Sigmoid colon (tissue), 7 donors: ENCODE measurements around the gene LAMB2. TPM values are rescaled to one million over a fixed set of nuclear protein-coding genes. Genes with fewer than 3 reads are reported as not detected.

Experiments used
- DNase-seq: peaks from one replicate; pipeline ENCODE4 v3.0.0-alpha.2; 2019
- H3K27ac ChIP-seq, 4 donors: fragments of 200-600 bp; sonication (generic); one replicate each; pipeline ENCODE4 v1.5.1; 2016 to 2019; ENCODE audit warnings: mild to moderate bottlenecking in 1 of 4
- H3K27me3 ChIP-seq, 3 donors: fragments of 200-600 bp; sonication (generic); one replicate each; pipeline ENCODE4 v1.5.1; 2019; ENCODE audit warnings: mild to moderate bottlenecking in 1 of 3
- H3K36me3 ChIP-seq, 4 donors: fragments of 200-600 bp; sonication (generic); one replicate each; pipeline ENCODE4 v1.5.1; 2016 to 2019
- H3K4me1 ChIP-seq, 4 donors: fragments of 200-600 bp; sonication (generic); one replicate each; pipeline ENCODE4 v1.5.1; 2017 to 2019
- H3K4me3 ChIP-seq, 4 donors: fragments of 200-600 bp; sonication (generic); one replicate each; pipeline ENCODE4 v1.5.1; 2017 to 2019; ENCODE audit warnings: mild to moderate bottlenecking in 2 of 4, moderate library complexity in 1 of 4
- H3K9me3 ChIP-seq, 4 donors: fragments of 200-600 bp in 3 of 4; sonication (generic) in 3 of 4; one replicate each; pipeline versions ENCODE4 v1.5.1 to v1.6.1; 2013 to 2019
- EP300 ChIP-seq, 4 donors: sonication (generic); formaldehyde crosslinking; IDR thresholded peaks; one replicate each; pipeline ENCODE4 v1.6.1; 2017; ENCODE audit warnings: antibody characterized with exemption in 4 of 4
- POLR2A ChIP-seq, 2 donors: fragments of 450-650 bp; IDR thresholded peaks; one replicate each; pipeline ENCODE4 v1.6.1; 2016; ENCODE audit warnings: antibody characterized with exemption in 2 of 2, mild to moderate bottlenecking in 2 of 2, moderate library complexity in 2 of 2
- POLR2AphosphoS5 ChIP-seq, 4 donors: sonication (generic); formaldehyde crosslinking; IDR thresholded peaks; one replicate each; pipeline ENCODE4 v1.6.1; 2017; ENCODE audit warnings: antibody characterized with exemption in 4 of 4
- WGBS, 2 donors: extraction: QIAGEN DNeasy Blood & Tissue Kit; methylation state at CpG; one replicate each; pipeline ENCODE4 v1.1.7; 2013; 5-methylcytosine and 5-hydroxymethylcytosine counted together
- intact Hi-C: fragments of 100-400 bp; cut with DNase I; formaldehyde crosslinking; loops from one replicate; pipeline ENCODE4 v1.15.1; 2023
- polyA plus RNA-seq, 3 donors: library from polyadenylated mRNA; stranded (reverse); fragments of 200-250 nt; gene quantifications; one replicate each; pipeline ENCODE4 v1.2.3, GENCODE V29; 2013
- small RNA-seq, 3 donors: library from RNA; depleted of rRNA; stranded (forward); fragments of <200 nt; gene quantifications; one replicate each; pipeline ENCODE3, GENCODE V24; 2016
- total RNA-seq, 4 donors: library from RNA; depleted of rRNA; stranded (reverse); fragments of >200 nt; gene quantifications; one replicate each; pipeline ENCODE4 v1.1.0, GENCODE V29; 2016
- TF ChIP-seq, protein P1 (sequence below), 4 experiments: fragments of 450-650 bp in 3 of 4; fragments of 200-600 bp in 1 of 4; IDR thresholded peaks; one replicate each; pipeline ENCODE4 v1.5.1; 2016 to 2019; ENCODE audit warnings: antibody characterized with exemption in 4 of 4, mild to moderate bottlenecking in 3 of 4, moderate library complexity in 2 of 4
- donor health status: healthy with polysubstance abuse.
- donor health status: Bipolar disorder and iron deficiency.
- donor health status: healthy.

Gene LAMB2
- total and polyA plus RNA-seq, 7 donors = 10.2 to 612 (median 252) TPM

DNA sequence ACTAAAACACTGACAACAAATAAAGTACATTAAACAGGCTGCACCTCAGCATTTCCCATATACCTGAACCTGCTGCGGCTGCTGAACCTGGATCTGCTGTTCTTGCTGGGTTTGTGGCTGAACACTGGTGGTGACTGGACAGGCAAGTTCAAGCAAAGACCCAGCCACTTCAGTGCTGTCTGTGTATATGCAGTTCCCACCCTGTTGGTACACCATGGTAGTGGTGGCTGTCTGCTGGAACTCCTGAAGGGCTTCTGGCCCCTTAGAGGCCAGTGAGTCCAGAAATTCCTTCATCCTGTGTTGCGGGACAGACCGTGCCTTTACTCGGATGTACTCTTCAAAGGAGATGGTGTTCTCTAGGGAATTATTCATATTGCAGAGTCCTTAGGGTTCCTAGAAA, 56.2 kb downstream of the LAMB2 start:
- WGBS, 2 donors = 95 to 96% methylated on average over 4 of the region's 4 CpGs
- Histone ChIP-seq H3K27ac (no peak overlapping the region), H3K4me3 (no peak overlapping the region), H3K4me1 (no peaks in the 10 kb centered on the region), H3K36me3 (peaks cover 32 to 71% (median 49%) of the 10 kb centered on the region in 4 donors), H3K27me3 (no peaks in the 10 kb centered on the region), H3K9me3 (no peaks in the 10 kb centered on the region)
- TF ChIP-seq EP300 (IDR thresholded peaks at IDR 0.05) (no peak), POLR2A (IDR thresholded peaks at IDR 0.05) (no peak), POLR2AphosphoS5 (IDR thresholded peaks at IDR 0.05) (no peak)
- TF ChIP-seq, protein P1, sequence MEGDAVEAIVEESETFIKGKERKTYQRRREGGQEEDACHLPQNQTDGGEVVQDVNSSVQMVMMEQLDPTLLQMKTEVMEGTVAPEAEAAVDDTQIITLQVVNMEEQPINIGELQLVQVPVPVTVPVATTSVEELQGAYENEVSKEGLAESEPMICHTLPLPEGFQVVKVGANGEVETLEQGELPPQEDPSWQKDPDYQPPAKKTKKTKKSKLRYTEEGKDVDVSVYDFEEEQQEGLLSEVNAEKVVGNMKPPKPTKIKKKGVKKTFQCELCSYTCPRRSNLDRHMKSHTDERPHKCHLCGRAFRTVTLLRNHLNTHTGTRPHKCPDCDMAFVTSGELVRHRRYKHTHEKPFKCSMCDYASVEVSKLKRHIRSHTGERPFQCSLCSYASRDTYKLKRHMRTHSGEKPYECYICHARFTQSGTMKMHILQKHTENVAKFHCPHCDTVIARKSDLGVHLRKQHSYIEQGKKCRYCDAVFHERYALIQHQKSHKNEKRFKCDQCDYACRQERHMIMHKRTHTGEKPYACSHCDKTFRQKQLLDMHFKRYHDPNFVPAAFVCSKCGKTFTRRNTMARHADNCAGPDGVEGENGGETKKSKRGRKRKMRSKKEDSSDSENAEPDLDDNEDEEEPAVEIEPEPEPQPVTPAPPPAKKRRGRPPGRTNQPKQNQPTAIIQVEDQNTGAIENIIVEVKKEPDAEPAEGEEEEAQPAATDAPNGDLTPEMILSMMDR (IDR thresholded peaks at IDR 0.05) = no peak
- no peak for DNase-seq
- intact Hi-C loops = no loop called here

DNA sequence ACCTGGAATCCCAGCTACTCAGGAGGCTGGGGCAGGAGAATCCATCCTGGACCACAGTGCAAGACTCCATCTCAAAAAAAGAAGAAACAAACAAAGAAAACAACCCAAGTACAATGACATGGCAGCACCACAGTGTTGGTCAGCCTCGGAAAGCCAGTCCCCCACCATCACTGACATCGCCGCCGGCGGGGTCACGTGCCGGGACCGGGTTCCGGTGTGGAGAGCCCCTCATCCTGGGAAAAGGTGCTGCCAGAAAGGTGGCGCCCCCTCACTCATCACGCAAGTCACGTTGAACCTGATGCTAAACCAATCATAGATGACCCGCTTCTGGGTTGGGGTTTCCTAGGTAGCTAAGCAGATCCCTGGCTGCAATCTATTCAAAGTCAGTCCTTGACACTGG, 56.7 kb downstream of the LAMB2 start:
- WGBS, 2 donors = 93 to 95% methylated on average over 13 of the region's 13 CpGs
- Histone ChIP-seq H3K4me3 (no peak overlapping the region), H3K27me3 (no peaks in the 10 kb centered on the region), H3K9me3 (no peaks in the 10 kb centered on the region), H3K27ac (no peak overlapping the region), H3K4me1 (no peaks in the 10 kb centered on the region), H3K36me3 (peaks cover 32 to 76% (median 54%) of the 10 kb centered on the region in 4 donors)
- no peak for DNase-seq
- TF ChIP-seq, protein P1 (IDR thresholded peaks at IDR 0.05) = no peak
- TF ChIP-seq POLR2A (IDR thresholded peaks at IDR 0.05) = no peak
- TF ChIP-seq EP300 (IDR thresholded peaks at IDR 0.05) = no peak
- no peak for TF ChIP-seq POLR2AphosphoS5 (IDR thresholded peaks at IDR 0.05)
- intact Hi-C loops = no loop called here

Small RNAs within 50 kb of the gene (small RNA-seq; reads per million reads assigned to genes)
- 0 reads per million in 3 donors for gene RN7SL182P

Other genes with a start within 250 kb of the LAMB2 start
- 10 to 100 TPM; 18.2 to 29.1 (median 20.8) TPM for gene SLC25A20, start 234.2 kb downstream of the LAMB2 start, total RNA-seq
- gene SLC25A20, start 234.2 kb downstream of the LAMB2 start, polyA plus RNA-seq = 10 to 100 TPM; 30.6 to 65.2 (median 39.7) TPM
- gene ARIH2, start 214.2 kb downstream of the LAMB2 start, total RNA-seq = 100 to 1,000 TPM in 3 of 4 donors, 10 to 100 TPM in 1; 94.9 to 165 (median 116) TPM
- gene ARIH2, start 214.2 kb downstream of the LAMB2 start, polyA plus RNA-seq = 10 to 100 TPM; 33.0 to 53.7 (median 45.1) TPM
- gene P4HTM, start 142.8 kb downstream of the LAMB2 start, total RNA-seq = 10 to 100 TPM; 30.9 to 41.3 (median 33.4) TPM
- gene P4HTM, start 142.8 kb downstream of the LAMB2 start, polyA plus RNA-seq = 10 to 100 TPM in 1 of 3 donors, 1 to 10 TPM in 2; 5.4 to 28.9 (median 5.5) TPM
- 100 to 1,000 TPM in 1 of 4 donors, 10 to 100 TPM in 3; 71.3 to 122 (median 93.5) TPM for gene WDR6, start 125.7 kb downstream of the LAMB2 start, total RNA-seq
- gene WDR6, start 125.7 kb downstream of the LAMB2 start, polyA plus RNA-seq = 100 to 1,000 TPM in 1 of 3 donors, 10 to 100 TPM in 2; 21.0 to 124 (median 27.6) TPM
- gene DALRD3, start 114.5 kb downstream of the LAMB2 start, total RNA-seq = 10 to 100 TPM; 11.8 to 35.5 (median 19.5) TPM
- 10 to 100 TPM; 14.3 to 26.3 (median 19.8) TPM for gene DALRD3, start 114.5 kb downstream of the LAMB2 start, polyA plus RNA-seq
- 100 to 1,000 TPM in 2 of 4 donors, 10 to 100 TPM in 2; 75.9 to 116 (median 94.9) TPM for gene NDUFAF3, start 110.9 kb downstream of the LAMB2 start, total RNA-seq
- 10 to 100 TPM; 62.8 to 85.9 (median 74.4) TPM for gene NDUFAF3, start 110.9 kb downstream of the LAMB2 start, polyA plus RNA-seq
- 100 to 1,000 TPM in 2 of 4 donors, 10 to 100 TPM in 2; 91.1 to 126 (median 109) TPM for gene IMPDH2, start 103.7 kb downstream of the LAMB2 start, total RNA-seq
- 100 to 1,000 TPM in 1 of 3 donors, 10 to 100 TPM in 2; 55.0 to 187 (median 93.1) TPM for gene IMPDH2, start 103.7 kb downstream of the LAMB2 start, polyA plus RNA-seq
- gene QRICH1, start 39.0 kb downstream of the LAMB2 start, total RNA-seq = 100 to 1,000 TPM in 2 of 4 donors, 10 to 100 TPM in 2; 68.4 to 255 (median 135) TPM
- 10 to 100 TPM; 16.8 to 43.1 (median 18.0) TPM for gene QRICH1, start 39.0 kb downstream of the LAMB2 start, polyA plus RNA-seq
- gene QARS1, start 28.3 kb downstream of the LAMB2 start, total RNA-seq = 100 to 1,000 TPM; 158 to 262 (median 202) TPM
- 100 to 1,000 TPM; 243 to 363 (median 245) TPM for gene QARS1, start 28.3 kb downstream of the LAMB2 start, polyA plus RNA-seq
- 10 to 100 TPM; 48.2 to 98.4 (median 55.7) TPM for gene USP19, start 12.2 kb downstream of the LAMB2 start, total RNA-seq
- 10 to 100 TPM; 22.2 to 33.8 (median 27.3) TPM for gene USP19, start 12.2 kb downstream of the LAMB2 start, polyA plus RNA-seq
- 10 to 100 TPM; 12.5 to 27.3 (median 16.4) TPM for gene CCDC71, start 33.3 kb upstream of the LAMB2 start, total RNA-seq
- 10 to 100 TPM; 13.4 to 23.0 (median 15.6) TPM for gene CCDC71, start 33.3 kb upstream of the LAMB2 start, polyA plus RNA-seq
- gene KLHDC8B, start 38.5 kb upstream of the LAMB2 start, total RNA-seq = 100 to 1,000 TPM in 2 of 4 donors, 10 to 100 TPM in 2; 95.3 to 134 (median 98.0) TPM
- gene KLHDC8B, start 38.5 kb upstream of the LAMB2 start, polyA plus RNA-seq = 10 to 100 TPM; 11.3 to 27.6 (median 16.1) TPM
- 10 to 100 TPM in 1 of 4 donors, 1 to 10 TPM in 3; 2.5 to 19.4 (median 4.5) TPM for gene C3orf62, start 144.2 kb upstream of the LAMB2 start, total RNA-seq
- 1 to 10 TPM; 1.2 to 7.5 (median 1.8) TPM for gene C3orf62, start 144.2 kb upstream of the LAMB2 start, polyA plus RNA-seq
- 10 to 100 TPM; 16.3 to 28.2 (median 20.5) TPM for gene USP4, start 207.0 kb upstream of the LAMB2 start, total RNA-seq
- 10 to 100 TPM; 19.0 to 31.9 (median 22.2) TPM for gene USP4, start 207.0 kb upstream of the LAMB2 start, polyA plus RNA-seq
- gene GPX1, start 225.3 kb upstream of the LAMB2 start, total RNA-seq = 100 to 1,000 TPM; 164 to 331 (median 268) TPM
- gene GPX1, start 225.3 kb upstream of the LAMB2 start, polyA plus RNA-seq = 100 to 1,000 TPM; 359 to 380 (median 367) TPM